ENCODE measurements around the gene MMS19.

GRCh38 chr10:97525086-97525485, 26.9 kb upstream of the MMS19 start:
- TF ChIP-seq, protein P1, sequence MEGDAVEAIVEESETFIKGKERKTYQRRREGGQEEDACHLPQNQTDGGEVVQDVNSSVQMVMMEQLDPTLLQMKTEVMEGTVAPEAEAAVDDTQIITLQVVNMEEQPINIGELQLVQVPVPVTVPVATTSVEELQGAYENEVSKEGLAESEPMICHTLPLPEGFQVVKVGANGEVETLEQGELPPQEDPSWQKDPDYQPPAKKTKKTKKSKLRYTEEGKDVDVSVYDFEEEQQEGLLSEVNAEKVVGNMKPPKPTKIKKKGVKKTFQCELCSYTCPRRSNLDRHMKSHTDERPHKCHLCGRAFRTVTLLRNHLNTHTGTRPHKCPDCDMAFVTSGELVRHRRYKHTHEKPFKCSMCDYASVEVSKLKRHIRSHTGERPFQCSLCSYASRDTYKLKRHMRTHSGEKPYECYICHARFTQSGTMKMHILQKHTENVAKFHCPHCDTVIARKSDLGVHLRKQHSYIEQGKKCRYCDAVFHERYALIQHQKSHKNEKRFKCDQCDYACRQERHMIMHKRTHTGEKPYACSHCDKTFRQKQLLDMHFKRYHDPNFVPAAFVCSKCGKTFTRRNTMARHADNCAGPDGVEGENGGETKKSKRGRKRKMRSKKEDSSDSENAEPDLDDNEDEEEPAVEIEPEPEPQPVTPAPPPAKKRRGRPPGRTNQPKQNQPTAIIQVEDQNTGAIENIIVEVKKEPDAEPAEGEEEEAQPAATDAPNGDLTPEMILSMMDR (IDR thresholded peaks at IDR 0.05), result no peak
- TF ChIP-seq POLR2A (IDR thresholded peaks at IDR 0.05), result no peak
